GM12878 (cell line): Measurements from ENCODE around the gene HEMK1.

Source experiments
- CEBPB ChIP-seq, 2 experiments: fragments of 150-350 bp in 1 of 2; IDR thresholded peaks; 2 replicates each; pipeline ENCODE4 v1.6.1; 2012 to 2014; ENCODE audit warnings: low read depth in 2 of 2, low read length in 2 of 2, borderline replicate concordance in 1 of 2, inconsistent platforms in 1 of 2
- CHD2 ChIP-seq: IDR thresholded peaks from 2 replicates; pipeline ENCODE4 v1.6.1; 2011; ENCODE audit warnings: low read depth, low read length, improper control_type of control experiment, borderline replicate concordance
- CTCF ChIP-seq, 3 experiments: IDR thresholded peaks in 2 of 3; conservative IDR thresholded peaks in 1 of 3; 2 replicates each; pipeline ENCODE4 v1.5.1; 2011; ENCODE audit warnings: low read depth in 3 of 3, low read length in 3 of 3, mild to moderate bottlenecking in 3 of 3, control low read depth in 2 of 3, moderate library complexity in 2 of 3, inconsistent platforms in 1 of 3, mixed read lengths in 1 of 3; ENCODE audit not compliant: control insufficient read depth in 2 of 3, insufficient read depth in 1 of 3; ENCODE audit errors: extremely low read depth in 1 of 3
- E2F4 ChIP-seq: IDR thresholded peaks from 2 replicates; pipeline ENCODE4 v1.6.1; 2012; ENCODE audit warnings: low read depth, low read length, improper control_type of control experiment
- ELK1 ChIP-seq: IDR thresholded peaks from 2 replicates; pipeline ENCODE4 v1.6.1; 2012; ENCODE audit warnings: low read depth, low read length, improper control_type of control experiment
- FOXM1 ChIP-seq: IDR thresholded peaks from 2 replicates; pipeline ENCODE4 v1.6.1; 2012; ENCODE audit warnings: low read depth, mild to moderate bottlenecking, inconsistent platforms, low read length, moderate library complexity
- POLR2A ChIP-seq: IDR thresholded peaks from 2 replicates; pipeline ENCODE4 v1.6.1; 2011; ENCODE audit warnings: low read depth, mild to moderate bottlenecking, low read length
- POLR2AphosphoS5 ChIP-seq: IDR thresholded peaks from 2 replicates; pipeline ENCODE4 v1.6.1; 2011; ENCODE audit warnings: mild to moderate bottlenecking, low read length, inconsistent platforms
- SMAD5 ChIP-seq: IDR thresholded peaks from 2 replicates; pipeline ENCODE4 v1.6.1; 2016; ENCODE audit warnings: antibody characterized with exemption, low read depth
- TCF12 ChIP-seq: IDR thresholded peaks from 2 replicates; pipeline ENCODE4 v1.6.1; 2011; ENCODE audit warnings: low read depth, mild to moderate bottlenecking, low read length
- YBX1 ChIP-seq: fragments of 450-650 bp; IDR thresholded peaks from 2 replicates; pipeline ENCODE4 v1.6.1; 2016; ENCODE audit warnings: antibody characterized with exemption

- TF ChIP-seq CHD2 (no peak), POLR2A (no peak), CTCF (IDR thresholded peaks at IDR 0.05 in 2 of 3, conservative IDR thresholded peaks at IDR 0.05 in 1 of 3; ENCODE audit: control insufficient read depth in 2 of 3, extremely low read depth in 1 of 3, insufficient read depth in 1 of 3, low read depth in 3 of 3, low read length in 3 of 3) (no peak), ELK1 (no peak), E2F4 (no peak), YBX1 (no peak), TCF12 (no peak), SMAD5 (no peak), CEBPB (IDR thresholded peaks at IDR 0.05; ENCODE audit: borderline replicate concordance in 1 of 2, low read depth in 2 of 2, low read length in 2 of 2) (no peak), POLR2AphosphoS5 (no peak), FOXM1 (no peak)
Measured at GRCh38 chr3:50639055-50639494, 69.8 kb downstream of the HEMK1 start.
